ENCODE data around the gene CD164L2.
A peak's percentile ranks its signal among the peaks of the same experiment; 100 is the strongest.
"Not testable (repeated sequence)": the region's sequence is repeated elsewhere in the genome, so short reads cannot be mapped to it uniquely, and the experiment has no call there.

CD164L2 gene

DNA sequence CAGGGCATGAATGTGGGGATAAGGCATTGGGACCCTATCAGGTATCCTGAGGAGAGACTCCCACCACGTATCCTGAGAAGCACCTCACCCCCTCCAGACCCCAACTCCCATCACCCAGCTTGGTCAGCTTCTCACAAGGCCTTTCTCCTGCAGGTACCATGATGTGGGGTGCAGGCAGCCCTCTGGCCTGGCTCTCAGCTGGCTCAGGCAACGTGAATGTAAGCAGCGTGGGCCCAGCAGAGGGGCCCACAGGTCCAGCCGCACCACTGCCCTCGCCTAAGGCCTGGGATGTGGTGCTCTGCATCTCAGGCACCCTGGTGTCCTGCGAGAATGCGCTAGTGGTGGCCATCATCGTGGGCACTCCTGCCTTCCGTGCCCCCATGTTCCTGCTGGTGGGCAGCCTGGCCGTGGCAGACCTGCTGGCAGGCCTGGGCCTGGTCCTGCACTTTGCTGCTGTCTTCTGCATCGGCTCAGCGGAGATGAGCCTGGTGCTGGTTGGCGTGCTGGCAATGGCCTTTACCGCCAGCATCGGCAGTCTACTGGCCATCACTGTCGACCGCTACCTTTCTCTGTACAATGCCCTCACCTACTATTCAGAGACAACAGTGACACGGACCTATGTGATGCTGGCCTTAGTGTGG is 10.6 kb upstream of the CD164L2 start:
- no peaks in the 10 kb centered on the region for H3K36me3 ChIP-seq (ENCODE audit: control insufficient read depth, insufficient read depth, low read length)
- no peaks in the 10 kb centered on the region for H3K27me3 ChIP-seq (ENCODE audit: control insufficient read depth, insufficient read depth, low read length)
- H3K9ac ChIP-seq (ENCODE audit: low read length) = no peak overlapping the region
- no peak overlapping the region for H3K27ac ChIP-seq (ENCODE audit: low read depth, low read length)
- H3K4me3 ChIP-seq (ENCODE audit: low read length) = no peak overlapping the region
- peaks cover 8% of the 10 kb centered on the region for H3K4me1 ChIP-seq (ENCODE audit: control insufficient read depth, insufficient read depth, low read length)

DNA sequence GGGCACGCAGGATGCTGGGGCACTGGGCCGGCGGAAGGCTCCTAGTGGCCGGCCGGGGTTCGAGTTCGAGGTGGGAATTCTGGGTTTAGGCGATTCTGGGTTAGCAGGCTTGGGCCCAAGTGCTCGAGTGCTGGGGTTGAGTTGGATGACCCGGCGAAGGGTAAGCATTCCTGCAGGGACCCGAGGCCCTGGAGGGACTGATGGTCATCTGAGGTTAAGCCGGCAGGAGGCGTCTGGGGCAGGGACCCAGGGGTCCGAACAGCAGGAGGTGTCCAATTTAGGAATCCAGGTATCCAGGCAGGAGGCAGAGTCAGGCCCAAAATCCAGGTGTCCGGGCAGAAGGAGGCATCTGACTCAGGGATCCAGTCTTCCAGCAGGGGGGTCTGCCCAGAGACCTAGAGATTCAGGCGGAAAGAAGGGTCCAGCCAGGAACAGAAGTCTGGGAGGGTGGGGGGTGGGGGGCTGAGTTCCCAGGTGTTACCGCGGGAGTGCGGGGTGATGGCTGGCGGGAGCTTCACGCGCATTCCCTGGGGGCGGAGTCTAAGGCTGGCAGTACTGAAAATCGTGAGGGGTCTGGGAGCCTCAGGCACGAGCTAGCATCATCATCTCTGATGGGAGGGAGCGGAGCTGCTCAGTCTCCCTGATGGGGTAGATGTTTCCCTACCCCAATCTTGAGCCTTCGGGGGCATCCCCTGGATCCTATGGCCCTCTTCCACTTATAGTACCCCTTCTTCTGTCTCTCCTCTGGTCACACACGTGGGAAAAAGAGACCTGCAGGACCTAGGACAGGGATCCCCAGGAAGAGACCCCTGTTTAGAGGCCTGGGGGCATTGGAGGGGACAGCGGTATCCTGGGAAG is 9.9 kb upstream of the CD164L2 start:
- Histone ChIP-seq H3K27me3 (ENCODE audit: control insufficient read depth, insufficient read depth, low read length) (no peaks in the 10 kb centered on the region), H3K27ac (ENCODE audit: low read depth, low read length) (no peak overlapping the region), H3K36me3 (ENCODE audit: control insufficient read depth, insufficient read depth, low read length) (no peaks in the 10 kb centered on the region), H3K9ac (ENCODE audit: low read length) (no peak overlapping the region), H3K4me1 (ENCODE audit: control insufficient read depth, insufficient read depth, low read length) (peaks cover 8% of the 10 kb centered on the region), H3K4me3 (ENCODE audit: low read length) (peak overlapping the region; percentile 53)

DNA sequence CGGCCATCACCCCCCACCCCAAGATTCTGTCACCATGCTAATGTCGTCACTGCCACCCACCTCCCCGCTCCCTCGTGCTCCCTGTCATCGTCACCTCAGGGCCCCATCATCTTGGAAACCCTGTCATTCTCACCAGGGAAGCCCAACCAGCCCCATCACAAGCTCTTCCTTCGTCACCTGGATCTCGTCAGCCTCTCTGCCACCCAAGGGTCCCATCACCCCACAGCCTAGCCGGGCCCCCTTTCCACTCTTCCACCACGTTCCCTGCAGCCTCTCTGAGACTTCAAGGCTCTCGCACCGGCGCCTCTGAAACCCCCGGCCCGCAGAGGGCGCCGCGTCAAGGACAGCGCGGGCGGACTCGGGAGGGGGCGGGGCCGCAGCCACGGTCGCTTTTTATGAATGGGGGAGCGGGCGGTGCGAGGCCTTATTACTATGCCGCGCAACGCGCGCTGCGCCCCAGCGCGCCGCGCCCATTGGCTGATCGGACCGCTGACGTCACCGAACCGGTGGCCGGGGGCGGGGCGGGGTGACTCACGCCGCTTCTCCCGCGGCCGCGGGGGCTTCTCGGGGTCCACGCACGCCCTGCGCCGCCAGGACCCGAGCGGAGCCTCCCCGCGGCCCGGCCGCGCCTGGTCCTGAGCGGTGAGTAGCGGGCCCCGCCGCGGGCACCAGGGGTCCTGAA is 9.1 kb upstream of the CD164L2 start, which contains the start of gene GPR3:
GPR3 (plus strand) TSS at position 527 of the 682 bp plus-strand sequence. CDS start 1,177 bp downstream, outside the sequence.
- peaks cover 8% of the 10 kb centered on the region for H3K4me1 ChIP-seq (ENCODE audit: control insufficient read depth, insufficient read depth, low read length)
- no peaks in the 10 kb centered on the region for H3K27me3 ChIP-seq (ENCODE audit: control insufficient read depth, insufficient read depth, low read length)
- no peaks in the 10 kb centered on the region for H3K36me3 ChIP-seq (ENCODE audit: control insufficient read depth, insufficient read depth, low read length)
- H3K4me3 ChIP-seq (ENCODE audit: low read length) = peak within 1 kb of the TSS; percentile 65
- no peak within 1 kb of the TSS for H3K9ac ChIP-seq (ENCODE audit: low read length)
- H3K27ac ChIP-seq (ENCODE audit: low read depth, low read length) = no peak within 1 kb of the TSS

DNA sequence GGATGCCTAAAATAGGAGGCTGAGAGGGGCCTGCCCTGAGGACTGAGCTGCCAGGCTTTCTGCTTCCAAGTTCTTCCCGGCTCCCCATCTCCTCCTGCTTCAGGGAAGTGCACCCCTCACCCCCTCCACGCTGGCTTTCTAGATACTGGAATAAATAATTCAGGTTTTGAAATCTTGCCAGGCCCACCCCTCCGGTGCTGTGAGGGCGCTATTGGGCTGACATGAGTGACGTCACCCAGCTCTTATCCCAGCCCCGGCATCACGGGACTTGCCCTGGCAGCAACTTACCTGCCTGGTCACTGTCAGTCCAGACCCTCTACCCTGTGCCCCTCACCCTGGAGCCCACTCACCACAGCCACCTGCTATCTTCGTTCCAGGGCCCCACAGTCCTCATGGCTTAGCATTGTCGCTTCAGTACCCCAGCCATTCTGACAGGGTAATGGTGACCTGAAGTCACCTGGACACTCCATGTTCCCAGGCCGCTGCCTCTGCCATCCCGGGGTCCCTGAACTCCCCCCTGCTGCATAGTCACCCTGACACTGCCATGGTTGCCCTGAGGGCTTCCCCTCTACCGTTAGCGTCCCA is 8.5 kb upstream of the CD164L2 start:
- Histone ChIP-seq H3K4me1 (ENCODE audit: control insufficient read depth, insufficient read depth, low read length) (peaks cover 8% of the 10 kb centered on the region), H3K4me3 (ENCODE audit: low read length) (peak overlapping the region; percentile 65), H3K27me3 (ENCODE audit: control insufficient read depth, insufficient read depth, low read length) (no peaks in the 10 kb centered on the region), H3K36me3 (ENCODE audit: control insufficient read depth, insufficient read depth, low read length) (no peaks in the 10 kb centered on the region), H3K27ac (ENCODE audit: low read depth, low read length) (no peak overlapping the region), H3K9ac (ENCODE audit: low read length) (no peak overlapping the region)

DNA sequence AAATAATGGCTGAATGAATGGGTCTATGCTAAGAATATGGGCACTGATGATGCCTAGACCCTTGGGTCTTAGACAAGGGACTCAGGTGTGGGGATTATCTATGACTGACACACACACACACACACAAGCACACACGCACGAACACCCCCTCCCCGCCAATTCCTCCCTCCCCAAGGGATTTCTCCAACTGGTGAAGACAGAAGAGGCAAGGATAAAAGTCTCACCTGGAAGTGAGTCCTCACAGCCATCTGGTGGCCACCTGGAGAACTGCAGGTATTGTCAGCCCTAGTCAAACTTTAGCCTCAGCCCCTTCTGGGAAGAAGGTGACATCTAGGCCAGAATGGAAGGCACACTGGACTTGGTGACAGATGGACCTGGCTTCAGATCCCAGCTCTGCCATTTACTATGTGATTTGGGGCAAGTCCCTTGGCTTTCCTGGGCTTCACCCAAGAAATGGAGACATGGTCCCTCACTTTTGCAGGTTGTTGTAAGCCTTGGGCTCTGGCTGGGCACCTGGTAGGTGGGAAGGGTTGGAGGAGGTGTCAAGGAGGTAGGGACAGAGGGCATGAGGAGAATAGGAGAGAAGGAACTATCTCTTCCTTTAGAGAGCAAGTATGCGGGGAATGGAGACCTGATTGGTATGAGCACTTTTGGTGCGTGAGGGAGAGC is 5.3 kb upstream of the CD164L2 start:
- Histone ChIP-seq H3K36me3 (ENCODE audit: control insufficient read depth, insufficient read depth, low read length) (no peaks in the 10 kb centered on the region), H3K4me3 (ENCODE audit: low read length) (no peak overlapping the region), H3K9ac (ENCODE audit: low read length) (no peak overlapping the region), H3K27ac (ENCODE audit: low read depth, low read length) (no peak overlapping the region), H3K27me3 (ENCODE audit: control insufficient read depth, insufficient read depth, low read length) (peaks cover 4% of the 10 kb centered on the region), H3K4me1 (ENCODE audit: control insufficient read depth, insufficient read depth, low read length) (peaks cover 8% of the 10 kb centered on the region)

DNA sequence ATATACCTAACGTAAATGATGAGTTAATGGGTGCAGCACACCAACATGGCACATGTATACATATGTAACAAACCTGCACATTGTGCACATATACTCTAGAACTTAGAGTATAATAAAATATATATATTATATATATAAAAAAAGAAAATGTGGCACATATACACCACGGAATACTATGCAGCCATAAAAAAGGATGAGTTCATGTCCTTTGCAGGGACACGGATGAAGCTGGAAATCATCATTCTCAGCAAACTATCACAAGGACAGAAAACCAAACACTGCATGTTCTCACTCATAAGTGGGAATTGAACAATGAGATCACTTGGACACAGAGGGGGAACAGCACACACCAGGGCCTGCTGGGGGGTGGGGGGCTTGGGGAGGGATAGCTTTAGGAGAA is 1.7 kb upstream of the CD164L2 start:
- H3K36me3 ChIP-seq (ENCODE audit: control insufficient read depth, insufficient read depth, low read length); H3K4me3 ChIP-seq (ENCODE audit: low read length); H3K27me3 ChIP-seq (ENCODE audit: control insufficient read depth, insufficient read depth, low read length); H3K27ac ChIP-seq (ENCODE audit: low read depth, low read length); H3K4me1 ChIP-seq (ENCODE audit: control insufficient read depth, insufficient read depth, low read length); H3K9ac ChIP-seq (ENCODE audit: low read length): not testable (repeated sequence)

DNA sequence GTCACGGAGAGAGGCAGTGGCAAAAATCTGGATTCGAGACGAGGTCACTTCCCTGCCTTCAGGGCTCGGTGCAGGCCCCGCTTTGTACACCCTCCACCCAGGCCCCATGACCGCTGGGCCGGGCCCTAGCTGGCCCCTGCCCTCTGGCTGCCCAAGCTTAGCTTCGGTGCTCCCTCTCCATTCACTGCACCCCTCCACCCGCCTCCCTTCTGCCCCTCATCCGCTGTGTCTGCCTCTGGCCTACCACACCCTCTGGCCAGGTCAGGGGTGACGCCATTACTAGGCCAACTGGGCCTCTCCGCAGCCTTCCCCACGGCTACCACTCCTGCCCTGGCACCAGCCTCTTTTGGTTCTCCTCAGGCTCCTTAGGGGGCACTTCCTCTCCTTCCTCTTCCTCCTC is 528 bp upstream of the CD164L2 start:
- Histone ChIP-seq H3K36me3 (ENCODE audit: control insufficient read depth, insufficient read depth, low read length) (no peaks in the 10 kb centered on the region), H3K27me3 (ENCODE audit: control insufficient read depth, insufficient read depth, low read length) (peaks cover 6% of the 10 kb centered on the region), H3K27ac (ENCODE audit: low read depth, low read length) (no peak overlapping the region), H3K4me3 (ENCODE audit: low read length) (no peak overlapping the region), H3K4me1 (ENCODE audit: control insufficient read depth, insufficient read depth, low read length) (no peaks in the 10 kb centered on the region), H3K9ac (ENCODE audit: low read length) (no peak overlapping the region)

DNA sequence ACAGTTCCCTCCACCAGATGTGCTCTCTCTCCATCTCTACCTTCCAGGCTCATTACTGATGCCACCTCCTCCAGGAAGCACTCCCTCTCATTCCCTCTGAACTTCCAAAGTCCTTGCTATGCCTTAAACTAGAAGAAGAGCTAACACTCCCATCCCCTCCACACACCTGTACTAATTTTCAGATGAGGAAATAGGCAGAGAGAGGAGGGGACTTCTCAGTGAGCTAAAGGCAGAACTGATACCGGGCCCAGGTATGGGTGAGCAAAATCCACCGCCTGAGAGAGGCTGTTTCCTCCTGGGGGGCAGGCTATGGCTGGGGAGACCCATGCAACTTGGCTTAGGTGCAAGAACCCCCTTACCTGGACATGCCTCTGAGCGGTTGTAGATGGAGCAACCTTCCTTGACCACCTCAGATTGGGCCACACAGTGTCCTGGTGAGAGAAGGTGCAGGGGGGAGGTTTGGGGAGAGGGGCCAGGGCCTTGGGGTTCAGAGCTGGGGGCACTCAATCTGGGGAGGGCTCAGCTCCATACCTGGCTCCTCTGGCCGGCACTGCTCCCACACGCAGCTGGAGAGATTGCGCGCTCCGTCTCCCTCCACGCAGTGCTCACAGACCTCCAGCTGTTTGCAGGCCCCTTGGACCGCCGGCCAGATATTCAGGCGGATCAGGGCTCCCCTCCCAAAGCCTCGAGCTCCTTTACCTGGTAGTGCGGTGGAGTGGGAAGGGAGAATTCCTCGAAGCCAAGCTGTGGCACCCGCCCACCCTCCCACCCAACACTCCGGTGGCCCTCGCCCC is 967 bp downstream of the CD164L2 start:
- no peaks in the 10 kb centered on the region for H3K4me1 ChIP-seq (ENCODE audit: control insufficient read depth, insufficient read depth, low read length)
- H3K9ac ChIP-seq (ENCODE audit: low read length) = no peak overlapping the region
- H3K27ac ChIP-seq (ENCODE audit: low read depth, low read length) = no peak overlapping the region
- no peaks in the 10 kb centered on the region for H3K36me3 ChIP-seq (ENCODE audit: control insufficient read depth, insufficient read depth, low read length)
- H3K4me3 ChIP-seq (ENCODE audit: low read length) = no peak overlapping the region
- H3K27me3 ChIP-seq (ENCODE audit: control insufficient read depth, insufficient read depth, low read length) = peaks cover 6% of the 10 kb centered on the region

DNA sequence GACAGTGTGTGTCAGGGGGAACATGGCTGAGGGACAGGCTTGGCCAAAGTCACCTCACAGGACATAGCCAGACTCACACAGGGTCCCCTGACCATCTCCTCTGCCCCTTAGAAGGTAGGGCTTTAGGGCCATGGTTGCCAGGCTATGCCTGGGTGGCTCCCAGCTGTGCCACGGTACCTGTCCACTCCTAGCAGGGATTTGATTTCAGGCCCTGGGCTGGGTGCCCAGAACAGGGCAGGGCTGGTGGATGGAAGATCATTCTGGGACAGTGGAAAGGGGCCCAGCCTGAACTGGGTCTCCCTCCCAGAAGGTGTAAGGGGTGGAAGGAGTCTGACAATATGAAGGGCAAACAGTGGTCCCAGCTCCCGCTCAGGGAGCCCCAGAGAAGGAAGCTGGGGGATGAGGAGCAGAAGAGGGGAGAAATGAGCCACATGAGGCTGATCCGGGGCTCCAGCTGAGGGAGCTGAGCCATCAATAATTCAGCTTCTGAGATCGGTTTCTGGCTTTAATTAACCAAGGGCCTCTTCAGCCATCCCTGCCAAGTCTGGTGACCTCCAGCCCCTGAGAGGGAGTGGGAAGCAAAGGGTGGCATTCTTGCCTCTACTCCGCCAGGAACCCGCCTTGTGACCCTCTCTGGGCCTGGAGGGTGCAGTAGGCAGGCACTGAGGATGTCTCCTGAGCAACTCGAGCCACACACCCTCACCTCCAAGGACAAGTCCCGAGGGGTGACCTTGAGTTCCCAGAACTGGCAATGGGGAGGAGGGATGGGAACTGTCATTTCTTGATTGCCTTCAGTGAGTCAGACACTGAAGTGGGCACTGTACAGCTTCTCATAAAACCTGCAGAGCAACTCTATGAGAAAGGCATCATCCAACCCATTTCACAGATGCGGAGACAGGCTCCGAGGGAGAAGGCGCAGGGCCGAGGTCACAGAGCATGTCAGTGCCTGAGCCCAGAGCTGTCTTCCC is 2.1 kb downstream of the CD164L2 start:
- Histone ChIP-seq H3K4me1 (ENCODE audit: control insufficient read depth, insufficient read depth, low read length) (no peaks in the 10 kb centered on the region), H3K27ac (ENCODE audit: low read depth, low read length) (no peak overlapping the region), H3K36me3 (ENCODE audit: control insufficient read depth, insufficient read depth, low read length) (no peaks in the 10 kb centered on the region), H3K9ac (ENCODE audit: low read length) (no peak overlapping the region), H3K27me3 (ENCODE audit: control insufficient read depth, insufficient read depth, low read length) (peaks cover 6% of the 10 kb centered on the region), H3K4me3 (ENCODE audit: low read length) (no peak overlapping the region)

DNA sequence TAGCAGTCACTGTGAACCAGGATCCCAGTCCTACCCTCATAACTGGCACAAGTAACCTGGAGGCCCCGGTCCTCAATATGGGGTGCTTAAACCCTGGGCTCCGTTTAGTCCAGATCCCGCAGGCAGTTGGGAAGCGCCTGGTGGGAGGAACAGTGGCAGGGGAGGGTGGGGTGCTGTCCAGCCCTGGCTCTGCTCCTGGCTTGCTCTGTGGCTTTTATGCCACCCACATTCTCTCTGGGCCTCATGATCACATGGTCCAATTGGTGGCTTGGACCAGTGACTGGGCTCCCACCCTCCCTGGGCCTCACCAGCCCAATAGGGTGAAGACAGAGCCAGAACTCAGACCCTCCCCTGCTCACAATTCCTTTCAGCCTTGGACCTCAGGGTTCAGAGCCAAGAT is 2.9 kb downstream of the CD164L2 start:
- no peak overlapping the region for H3K4me3 ChIP-seq (ENCODE audit: low read length)
- H3K36me3 ChIP-seq (ENCODE audit: control insufficient read depth, insufficient read depth, low read length) = no peaks in the 10 kb centered on the region
- H3K9ac ChIP-seq (ENCODE audit: low read length) = no peak overlapping the region
- H3K27ac ChIP-seq (ENCODE audit: low read depth, low read length) = no peak overlapping the region
- H3K4me1 ChIP-seq (ENCODE audit: control insufficient read depth, insufficient read depth, low read length) = no peaks in the 10 kb centered on the region
- peaks cover 6% of the 10 kb centered on the region for H3K27me3 ChIP-seq (ENCODE audit: control insufficient read depth, insufficient read depth, low read length)
